ENCODE measurements around the gene IRX6. TPM values are rescaled to one million over a fixed set of nuclear protein-coding genes. Genes with fewer than 3 reads are reported as not detected.

IRX6 gene
- total RNA-seq, 2 experiments from 2014 or later, result not detected

- POLR2A ChIA-PET, result no interaction called here
- Mint-ChIP-seq H3K9me3 (peaks cover 7% of the 10 kb centered on the region), H3K27ac (no peak overlapping the region), H3K27me3 (peaks cover 8% of the 10 kb centered on the region), H3K4me1 (ENCODE audit: low read depth) (no peaks in the 10 kb centered on the region), H3K36me3 (no peaks in the 10 kb centered on the region), H3K4me3 (no peak overlapping the region)
- CTCF ChIA-PET, result no interaction called here
- intact Hi-C loops (cut with micrococcal nuclease), result no loop called here
- DNase-seq, result no peak
Observed at GRCh38 chr16:55292491-55292890, 31.5 kb upstream of the IRX6 start.

- ChIA-PET CTCF (no interaction called here), POLR2A (no interaction called here)
- Mint-ChIP-seq H3K27ac (no peak overlapping the region), H3K4me3 (no peak overlapping the region), H3K9me3 (peaks cover 2% of the 10 kb centered on the region), H3K4me1 (ENCODE audit: low read depth) (no peaks in the 10 kb centered on the region), H3K36me3 (no peaks in the 10 kb centered on the region), H3K27me3 (peaks cover 8% of the 10 kb centered on the region)
- DNase-seq, result no peak
- intact Hi-C loops (cut with micrococcal nuclease), result no loop called here
Observed at GRCh38 chr16:55294129-55294528, 29.9 kb upstream of the IRX6 start.

GRCh38 chr16:55294931-55295342 lies 29.1 kb upstream of the IRX6 start:
- Mint-ChIP-seq H3K9me3 (peaks cover 2% of the 10 kb centered on the region), H3K36me3 (no peaks in the 10 kb centered on the region), H3K27ac (no peak overlapping the region), H3K4me3 (no peak overlapping the region), H3K4me1 (ENCODE audit: low read depth) (no peaks in the 10 kb centered on the region), H3K27me3 (peaks cover 6% of the 10 kb centered on the region)
- ChIA-PET CTCF (no interaction called here), POLR2A (no interaction called here)
- DNase-seq, result no peak
- intact Hi-C loops (cut with micrococcal nuclease), result no loop called here

- intact Hi-C loops (cut with micrococcal nuclease), result no loop called here
- DNase-seq, result no peak
- POLR2A ChIA-PET, result no interaction called here
- no peaks in the 10 kb centered on the region for H3K36me3 Mint-ChIP-seq
- CTCF ChIA-PET, result no interaction called here
- peaks cover 9% of the 10 kb centered on the region for H3K27me3 Mint-ChIP-seq
- H3K27ac Mint-ChIP-seq, result no peak overlapping the region
- H3K4me1 Mint-ChIP-seq (ENCODE audit: low read depth), result no peaks in the 10 kb centered on the region
- H3K9me3 Mint-ChIP-seq, result peaks cover 2% of the 10 kb centered on the region
- no peak overlapping the region for H3K4me3 Mint-ChIP-seq
Observed at GRCh38 chr16:55297062-55297909, 26.7 kb upstream of the IRX6 start.

- no peak for DNase-seq
- H3K4me1 Mint-ChIP-seq (ENCODE audit: low read depth), result no peaks in the 10 kb centered on the region
- intact Hi-C loops (cut with micrococcal nuclease), result no loop called here
- peaks cover 2% of the 10 kb centered on the region for H3K9me3 Mint-ChIP-seq
- peaks cover 11% of the 10 kb centered on the region for H3K27me3 Mint-ChIP-seq
- CTCF ChIA-PET, result no interaction called here
- POLR2A ChIA-PET, result no interaction called here
- H3K36me3 Mint-ChIP-seq, result no peaks in the 10 kb centered on the region
- H3K4me3 Mint-ChIP-seq, result no peak overlapping the region
- no peak overlapping the region for H3K27ac Mint-ChIP-seq
Observed at GRCh38 chr16:55297910-55298479, 26.0 kb upstream of the IRX6 start.

- Mint-ChIP-seq H3K9me3 (peaks cover 2% of the 10 kb centered on the region), H3K27me3 (peaks cover 12% of the 10 kb centered on the region), H3K4me1 (ENCODE audit: low read depth) (no peaks in the 10 kb centered on the region), H3K36me3 (no peaks in the 10 kb centered on the region), H3K27ac (no peak overlapping the region), H3K4me3 (no peak overlapping the region)
- ChIA-PET CTCF (no interaction called here), POLR2A (no interaction called here)
- no peak for DNase-seq
- intact Hi-C loops (cut with micrococcal nuclease), result no loop called here
Observed at GRCh38 chr16:55301385-55302008, 22.5 kb upstream of the IRX6 start.

- Mint-ChIP-seq H3K4me3 (no peak overlapping the region), H3K27ac (no peak overlapping the region), H3K9me3 (no peaks in the 10 kb centered on the region), H3K27me3 (peaks cover 12% of the 10 kb centered on the region), H3K4me1 (ENCODE audit: low read depth) (no peaks in the 10 kb centered on the region), H3K36me3 (no peaks in the 10 kb centered on the region)
- no peak for DNase-seq
- ChIA-PET CTCF (no interaction called here), POLR2A (no interaction called here)
- intact Hi-C loops (cut with micrococcal nuclease), result no loop called here
Observed at GRCh38 chr16:55302635-55303034, 21.4 kb upstream of the IRX6 start.

- peaks cover 4% of the 10 kb centered on the region for H3K9me3 Mint-ChIP-seq
- H3K4me1 Mint-ChIP-seq (ENCODE audit: low read depth), result no peaks in the 10 kb centered on the region
- no peaks in the 10 kb centered on the region for H3K36me3 Mint-ChIP-seq
- peaks cover 1% of the 10 kb centered on the region for H3K27me3 Mint-ChIP-seq
- H3K27ac Mint-ChIP-seq, result no peak overlapping the region
- POLR2A ChIA-PET, result no interaction called here
- intact Hi-C loops (cut with micrococcal nuclease), result no loop called here
- no peak overlapping the region for H3K4me3 Mint-ChIP-seq
- no peak for DNase-seq
- CTCF ChIA-PET, result no interaction called here
Observed at GRCh38 chr16:55308973-55309372, 15.0 kb upstream of the IRX6 start.

- no peaks in the 10 kb centered on the region for H3K36me3 Mint-ChIP-seq
- peaks cover 20% of the 10 kb centered on the region for H3K27me3 Mint-ChIP-seq
- DNase-seq, result no peak
- H3K9me3 Mint-ChIP-seq, result no peaks in the 10 kb centered on the region
- ChIA-PET CTCF (no interaction called here), POLR2A (interaction anchor here (0.5 kb wide), 1 partner anchor 419 kb away, joined by 4 read pairs; no protein-coding TSS in a partner anchor)
- H3K4me3 Mint-ChIP-seq, result no peak overlapping the region
- no peak overlapping the region for H3K27ac Mint-ChIP-seq
- intact Hi-C loops (cut with micrococcal nuclease), result loop anchor here (10.0 kb wide), 1 partner anchor 388 kb away; the partner anchor contains the start of gene IRX5
- H3K4me1 Mint-ChIP-seq (ENCODE audit: low read depth), result no peaks in the 10 kb centered on the region
Observed at GRCh38 chr16:55322327-55322726, 1.7 kb upstream of the IRX6 start.

GRCh38 chr16:55324285-55325079 lies 479 bp downstream of the IRX6 start:
- CTCF ChIA-PET, result no interaction called here
- POLR2A ChIA-PET, result no interaction called here
- intact Hi-C loops (cut with micrococcal nuclease), result loop anchor here (10.0 kb wide), 1 partner anchor 390 kb away; the partner anchor contains the start of gene IRX5
- H3K27ac Mint-ChIP-seq, result no peak overlapping the region
- H3K36me3 Mint-ChIP-seq, result no peaks in the 10 kb centered on the region
- no peak for DNase-seq
- no peaks in the 10 kb centered on the region for H3K4me1 Mint-ChIP-seq (ENCODE audit: low read depth)
- no peak overlapping the region for H3K4me3 Mint-ChIP-seq
- no peaks in the 10 kb centered on the region for H3K9me3 Mint-ChIP-seq
- peaks cover 38% of the 10 kb centered on the region for H3K27me3 Mint-ChIP-seq

GRCh38 chr16:55325080-55325447 lies 1.1 kb downstream of the IRX6 start:
- intact Hi-C loops (cut with micrococcal nuclease), result loop anchor here (10.0 kb wide), 1 partner anchor 390 kb away; the partner anchor contains the start of gene IRX5
- Mint-ChIP-seq H3K36me3 (no peaks in the 10 kb centered on the region), H3K27me3 (peaks cover 43% of the 10 kb centered on the region), H3K4me3 (no peak overlapping the region), H3K9me3 (no peaks in the 10 kb centered on the region), H3K27ac (no peak overlapping the region), H3K4me1 (ENCODE audit: low read depth) (no peaks in the 10 kb centered on the region)
- DNase-seq, result no peak
- ChIA-PET CTCF (no interaction called here), POLR2A (no interaction called here)

GRCh38 chr16:55325458-55326109 lies 1.6 kb downstream of the IRX6 start:
- no peaks in the 10 kb centered on the region for H3K4me1 Mint-ChIP-seq (ENCODE audit: low read depth)
- no peak overlapping the region for H3K27ac Mint-ChIP-seq
- ChIA-PET POLR2A (no interaction called here), CTCF (no interaction called here)
- H3K27me3 Mint-ChIP-seq, result peaks cover 47% of the 10 kb centered on the region
- intact Hi-C loops (cut with micrococcal nuclease), result loop anchor here (10.0 kb wide), 1 partner anchor 391 kb away; the partner anchor contains the start of gene IRX5
- no peaks in the 10 kb centered on the region for H3K36me3 Mint-ChIP-seq
- no peak for DNase-seq
- H3K4me3 Mint-ChIP-seq, result no peak overlapping the region
- no peaks in the 10 kb centered on the region for H3K9me3 Mint-ChIP-seq
